Right atrium auricular region (tissue), 2 donors: ENCODE results near the gene NT5DC1. TPM values are rescaled to one million over a fixed set of nuclear protein-coding genes. Genes with fewer than 3 reads are reported as not detected.
"Not testable (repeated sequence)": the region's sequence is repeated elsewhere in the genome, so short reads cannot be mapped to it uniquely, and the experiment has no call there.

Source experiments
- DNase-seq: peaks from one replicate; pipeline ENCODE4 v3.0.0-alpha.2; 2019; ENCODE audit warnings: low spot score
- H3K27ac ChIP-seq, 2 donors: fragments of 200-600 bp; sonication (generic); 1 replicate in 1 of 2; 2 replicates in 1 of 2; pipeline ENCODE4 v1.5.1; 2016 to 2019
- H3K27me3 ChIP-seq, 2 donors: fragments of 200-600 bp; sonication (generic); one replicate each; pipeline versions ENCODE4 v1.5.1 to v1.6.0; 2017 to 2019
- H3K36me3 ChIP-seq: fragments of 200-600 bp; sonication (generic); one replicate; pipeline ENCODE4 v1.5.1; 2016
- H3K4me1 ChIP-seq, 2 donors: fragments of 200-600 bp; sonication (generic); one replicate each; pipeline versions ENCODE4 v1.5.1 to v1.6.0; 2017 to 2019
- H3K4me3 ChIP-seq, 2 donors: fragments of 200-600 bp; sonication (generic); 1 replicate in 1 of 2; 2 replicates in 1 of 2; pipeline ENCODE4 v1.5.1; 2017 to 2019; ENCODE audit warnings: mild to moderate bottlenecking in 1 of 2, moderate library complexity in 1 of 2
- H3K9me3 ChIP-seq, 2 donors: fragments of 200-600 bp; sonication (generic); one replicate each; pipeline ENCODE4 v1.5.1; 2019
- total RNA-seq, 2 donors: library from RNA; depleted of rRNA; stranded (reverse); fragments of >200 nt; gene quantifications; one replicate each; pipeline ENCODE4 v1.1.0, GENCODE V29; 2016
- TF ChIP-seq, protein P1 (sequence below), 2 donors: fragments of 200-600 bp; sonication (generic); IDR thresholded peaks; one replicate each; pipeline ENCODE4 v1.5.1; 2019; ENCODE audit warnings: antibody characterized with exemption in 2 of 2

Gene NT5DC1
- total RNA-seq, 2 donors from 2014 or later, result 11.2 to 22.6 TPM

DNA sequence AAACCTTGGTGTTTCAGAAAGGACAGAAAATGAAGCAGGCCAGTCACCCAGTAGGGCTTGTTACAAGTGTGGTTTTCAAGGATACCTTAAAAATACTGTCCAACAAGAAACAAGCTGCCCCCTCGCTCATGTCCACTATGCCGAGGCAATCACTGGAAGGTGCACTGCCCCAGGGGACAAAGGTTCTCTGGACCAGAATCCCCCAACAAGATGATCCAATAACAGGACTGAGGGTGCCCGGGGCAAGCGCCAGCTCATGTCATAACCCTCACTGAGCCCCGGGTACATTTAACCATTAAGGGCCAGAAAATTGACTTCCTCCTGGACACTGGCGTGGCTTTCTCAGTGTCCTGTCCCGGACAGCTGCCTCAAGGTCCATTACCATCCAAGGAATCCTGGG lies 6.6 kb upstream of the NT5DC1 start:
- no peak overlapping the region for H3K27ac ChIP-seq
- TF ChIP-seq, protein P1, sequence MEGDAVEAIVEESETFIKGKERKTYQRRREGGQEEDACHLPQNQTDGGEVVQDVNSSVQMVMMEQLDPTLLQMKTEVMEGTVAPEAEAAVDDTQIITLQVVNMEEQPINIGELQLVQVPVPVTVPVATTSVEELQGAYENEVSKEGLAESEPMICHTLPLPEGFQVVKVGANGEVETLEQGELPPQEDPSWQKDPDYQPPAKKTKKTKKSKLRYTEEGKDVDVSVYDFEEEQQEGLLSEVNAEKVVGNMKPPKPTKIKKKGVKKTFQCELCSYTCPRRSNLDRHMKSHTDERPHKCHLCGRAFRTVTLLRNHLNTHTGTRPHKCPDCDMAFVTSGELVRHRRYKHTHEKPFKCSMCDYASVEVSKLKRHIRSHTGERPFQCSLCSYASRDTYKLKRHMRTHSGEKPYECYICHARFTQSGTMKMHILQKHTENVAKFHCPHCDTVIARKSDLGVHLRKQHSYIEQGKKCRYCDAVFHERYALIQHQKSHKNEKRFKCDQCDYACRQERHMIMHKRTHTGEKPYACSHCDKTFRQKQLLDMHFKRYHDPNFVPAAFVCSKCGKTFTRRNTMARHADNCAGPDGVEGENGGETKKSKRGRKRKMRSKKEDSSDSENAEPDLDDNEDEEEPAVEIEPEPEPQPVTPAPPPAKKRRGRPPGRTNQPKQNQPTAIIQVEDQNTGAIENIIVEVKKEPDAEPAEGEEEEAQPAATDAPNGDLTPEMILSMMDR (IDR thresholded peaks at IDR 0.05), result no peak
- no peaks in the 10 kb centered on the region for H3K4me1 ChIP-seq
- peaks cover 0 to 6% of the 10 kb centered on the region in 2 donors for H3K9me3 ChIP-seq
- H3K4me3 ChIP-seq, result no peak overlapping the region
- H3K36me3 ChIP-seq, result no peaks in the 10 kb centered on the region
- DNase-seq, result no peak
- no peaks in the 10 kb centered on the region for H3K27me3 ChIP-seq

DNA sequence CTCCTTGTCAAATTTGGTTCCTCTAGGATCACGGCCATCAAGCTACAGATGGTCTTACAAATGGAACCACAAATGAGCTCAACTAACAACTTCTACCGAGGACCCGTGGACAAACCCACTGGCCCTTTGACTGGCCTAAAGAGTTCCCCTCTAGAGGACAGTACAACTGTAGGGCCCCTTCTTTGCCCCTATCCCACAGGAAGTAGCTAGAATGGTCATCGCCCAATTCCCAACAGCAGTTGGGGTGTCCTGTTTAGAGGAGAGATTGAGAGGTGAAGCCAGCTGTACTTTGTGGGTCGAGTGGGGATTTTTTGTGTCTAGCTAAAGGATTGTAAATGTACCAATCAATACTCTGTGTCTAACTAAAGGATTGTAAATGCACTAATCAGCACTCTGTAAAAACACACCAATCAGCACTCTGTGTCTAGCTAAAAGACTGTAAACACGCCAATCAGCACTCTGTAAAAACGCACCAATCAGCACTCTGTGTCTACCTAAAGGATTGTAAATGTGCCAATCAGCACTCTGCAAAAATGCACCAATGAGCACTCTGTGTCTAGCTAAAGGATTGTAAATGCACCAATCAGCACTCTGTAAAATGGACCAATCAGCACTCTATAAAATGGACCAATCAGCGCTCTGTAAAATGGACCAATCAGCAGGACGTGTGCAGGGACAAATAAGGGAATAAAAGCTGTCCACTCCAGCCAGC lies 4.4 kb upstream of the NT5DC1 start:
- not testable (repeated sequence) for H3K4me3 ChIP-seq, DNase-seq, H3K36me3 ChIP-seq, H3K9me3 ChIP-seq, H3K27ac ChIP-seq, H3K27me3 ChIP-seq, H3K4me1 ChIP-seq

DNA sequence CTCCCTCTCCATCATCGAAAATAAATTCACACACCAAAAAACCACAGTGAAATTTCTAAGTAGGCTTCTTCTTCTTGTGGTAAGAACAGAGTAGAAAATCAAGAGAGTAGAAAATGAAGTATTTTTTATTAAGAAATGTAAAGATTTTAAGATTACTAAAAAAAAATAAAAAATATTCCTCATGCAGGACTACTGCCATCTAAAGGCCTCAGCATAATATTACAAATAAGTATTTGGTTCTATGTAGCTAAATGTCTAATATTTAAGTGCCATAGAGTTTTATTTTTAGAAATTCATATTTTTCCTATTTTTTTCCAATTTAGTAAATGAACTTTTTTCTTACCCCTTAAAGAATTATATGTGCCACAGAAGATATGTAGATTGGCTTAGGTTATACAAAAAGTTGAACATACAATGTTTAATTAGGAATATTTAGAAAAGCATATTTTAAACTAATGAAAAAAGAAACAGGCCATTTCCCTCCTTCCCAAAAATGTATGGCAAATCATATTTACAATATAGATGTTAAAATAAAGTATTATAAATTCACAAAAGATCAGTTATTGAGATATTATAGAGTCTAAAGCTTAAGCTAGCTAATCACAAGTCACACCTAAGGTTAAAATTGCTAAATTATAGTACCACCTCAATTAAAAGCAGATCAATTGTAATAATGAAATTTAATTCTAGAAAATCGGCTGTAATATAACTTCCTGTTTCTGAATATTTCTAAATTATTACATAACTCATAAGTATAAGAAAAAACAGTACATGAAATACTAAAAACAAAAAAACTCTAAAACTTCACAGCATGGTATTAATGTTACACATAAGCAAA lies 3.5 kb upstream of the NT5DC1 start:
- H3K36me3 ChIP-seq, result no peaks in the 10 kb centered on the region
- TF ChIP-seq, protein P1 (IDR thresholded peaks at IDR 0.05), result peak; percentile 15 to 68
- no peaks in the 10 kb centered on the region for H3K27me3 ChIP-seq

DNA sequence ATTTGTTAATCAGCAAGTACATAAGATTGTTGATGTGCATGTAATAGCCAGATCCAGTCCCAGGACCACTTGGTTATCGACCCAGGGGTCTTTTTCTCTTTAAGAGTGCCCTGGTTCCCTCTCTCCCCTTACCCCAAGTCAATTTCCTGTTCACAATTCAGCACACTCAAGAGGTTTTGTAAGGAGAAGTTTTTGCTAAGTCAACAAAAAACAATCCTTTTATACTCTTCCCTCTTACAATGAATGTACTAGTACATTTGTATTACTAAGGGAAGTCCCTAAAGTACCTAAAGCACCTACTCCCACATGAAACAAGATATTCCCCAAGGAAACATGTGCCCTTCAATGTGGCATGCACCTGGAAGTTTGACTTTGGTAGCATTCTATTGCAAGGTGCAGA lies 1.6 kb upstream of the NT5DC1 start:
- no peak for DNase-seq
- peaks cover 0 to 24% of the 10 kb centered on the region in 2 donors for H3K4me1 ChIP-seq
- TF ChIP-seq, protein P1 (IDR thresholded peaks at IDR 0.05), result no peak
- peak overlapping the region; percentile 1 to 75 for H3K4me3 ChIP-seq
- H3K27ac ChIP-seq, result peak overlapping the region in 1 of 2 donors; percentile 95
- no peaks in the 10 kb centered on the region for H3K27me3 ChIP-seq
- no peaks in the 10 kb centered on the region for H3K36me3 ChIP-seq
- peaks cover 0 to 6% of the 10 kb centered on the region in 2 donors for H3K9me3 ChIP-seq

More for the DNA sequence above, 3.5 kb upstream of the NT5DC1 start:
- no peak overlapping the region for H3K27ac ChIP-seq
- peaks cover 0 to 6% of the 10 kb centered on the region in 2 donors for H3K9me3 ChIP-seq
- no peak overlapping the region for H3K4me3 ChIP-seq
- peaks cover 0 to 10% of the 10 kb centered on the region in 2 donors for H3K4me1 ChIP-seq
- DNase-seq, result no peak

DNA sequence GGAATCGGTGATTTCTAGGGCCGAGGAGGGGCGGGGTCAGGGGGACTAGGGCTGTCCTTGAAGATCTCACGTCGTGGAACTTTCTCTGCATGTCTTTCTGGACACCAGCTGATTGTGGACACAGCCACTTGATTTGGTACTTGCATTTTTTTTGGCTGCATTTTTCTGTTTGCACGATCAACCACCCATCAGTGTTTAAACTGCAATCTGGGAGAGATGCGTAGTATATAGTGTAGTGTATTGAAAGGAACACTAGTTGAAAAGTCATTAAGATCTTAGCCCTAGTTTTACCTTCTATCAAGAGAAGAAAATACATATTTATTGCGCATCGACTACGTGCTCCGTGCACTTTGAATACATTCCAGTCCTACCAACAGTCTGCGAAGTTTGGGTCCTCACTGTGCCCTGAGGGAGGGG lies 657 bp downstream of the NT5DC1 start:
- Histone ChIP-seq H3K36me3 (no peaks in the 10 kb centered on the region), H3K4me1 (peaks cover 0 to 42% of the 10 kb centered on the region in 2 donors), H3K9me3 (peaks cover 0 to 2% of the 10 kb centered on the region in 2 donors), H3K4me3 (peak overlapping the region; percentile 70 to 75), H3K27ac (peak overlapping the region; percentile 94 to 95), H3K27me3 (no peaks in the 10 kb centered on the region)
- no peak for DNase-seq
- TF ChIP-seq, protein P1 (IDR thresholded peaks at IDR 0.05), result no peak

DNA sequence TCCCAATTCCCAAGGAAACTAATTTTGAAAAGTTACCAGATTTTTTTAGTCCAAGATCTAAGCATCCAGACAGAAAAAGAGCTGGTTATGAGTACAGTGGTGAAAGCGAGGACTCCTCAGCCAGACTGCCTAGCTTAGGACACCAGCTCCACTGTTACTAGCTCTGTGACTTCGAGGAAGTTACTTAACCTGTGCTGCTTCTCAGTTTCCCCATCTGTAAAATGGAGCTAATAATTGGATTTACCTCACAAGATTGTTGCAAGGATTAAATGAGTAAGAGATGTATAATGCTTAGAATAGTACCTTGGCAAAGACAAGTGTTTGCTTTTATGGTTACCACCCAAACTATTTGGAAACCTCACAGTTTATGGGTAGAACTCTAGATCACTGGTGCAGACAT lies 1.1 kb downstream of the NT5DC1 start:
- TF ChIP-seq, protein P1 (IDR thresholded peaks at IDR 0.05), result no peak
- H3K9me3 ChIP-seq, result no peaks in the 10 kb centered on the region
- no peak for DNase-seq
- H3K36me3 ChIP-seq, result no peaks in the 10 kb centered on the region
- no peaks in the 10 kb centered on the region for H3K27me3 ChIP-seq
- peaks cover 0 to 46% of the 10 kb centered on the region in 2 donors for H3K4me1 ChIP-seq
- peak overlapping the region; percentile 70 to 75 for H3K4me3 ChIP-seq
- H3K27ac ChIP-seq, result peak overlapping the region; percentile 94 to 95
